Fibroblast of mammary gland (primary cell): ENCODE measurements around the gene HEYL.
A peak's percentile ranks its signal among the peaks of the same experiment; 100 is the strongest.

Experiments used
- DNase-seq: peaks from one replicate; pipeline ENCODE4 v3.0.0-alpha.2; 2010; ENCODE audit warnings: low read depth
- H3K4me3 ChIP-seq: 2 replicates; pipeline ENCODE4 v1.5.1; 2011; ENCODE audit warnings: low read depth, mild to moderate bottlenecking, low read length, moderate library complexity; ENCODE audit not compliant: control insufficient read depth
- CTCF ChIP-seq: conservative IDR thresholded peaks from 2 replicates; pipeline ENCODE4 v1.5.1; 2011; ENCODE audit warnings: low read depth, low read length, inconsistent platforms; ENCODE audit not compliant: control insufficient read depth, insufficient read depth

The HEYL gene

DNA sequence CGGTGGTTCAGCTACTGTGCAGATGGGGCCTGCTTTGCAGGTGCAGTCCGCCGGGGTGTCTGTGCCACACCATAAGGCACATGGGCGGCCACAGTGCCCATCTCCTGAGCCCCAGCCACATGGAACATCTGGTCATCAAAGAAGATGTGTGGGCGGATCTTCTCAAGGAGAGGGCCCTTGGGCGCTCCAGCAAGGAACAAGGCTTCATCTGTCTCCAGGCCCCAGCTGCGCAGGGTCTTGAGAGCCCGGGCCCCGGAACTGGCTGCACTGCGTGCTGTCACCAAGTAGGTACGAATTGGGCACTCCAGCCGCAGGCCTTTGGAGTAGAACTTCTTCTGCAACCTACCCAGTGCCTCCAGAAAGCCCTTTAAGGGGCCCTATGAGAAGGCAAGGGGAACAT, 19.7 kb upstream of the HEYL start:
- TF ChIP-seq CTCF, result no peak
- no peak for DNase-seq
- H3K4me3 ChIP-seq, result no peak overlapping the region

GRCh38 chr1:39657923-39658485, 18.6 kb upstream of the HEYL start:
- H3K4me3 ChIP-seq, result no peak overlapping the region
- peak; percentile 75 for DNase-seq

GRCh38 chr1:39657402-39657801, 18.0 kb upstream of the HEYL start:
- no peak overlapping the region for H3K4me3 ChIP-seq
- peak; percentile 65 for DNase-seq
- TF ChIP-seq CTCF, result no peak

More at GRCh38 chr1:39657923-39658485, 18.6 kb upstream of the HEYL start:
- peak; percentile 80 for TF ChIP-seq CTCF

- no peak for DNase-seq
- H3K4me3 ChIP-seq, result no peak overlapping the region
- TF ChIP-seq CTCF, result no peak
These were observed 16.9 kb upstream of the HEYL start for GRCh38 chr1:39656391-39656790.

DNA sequence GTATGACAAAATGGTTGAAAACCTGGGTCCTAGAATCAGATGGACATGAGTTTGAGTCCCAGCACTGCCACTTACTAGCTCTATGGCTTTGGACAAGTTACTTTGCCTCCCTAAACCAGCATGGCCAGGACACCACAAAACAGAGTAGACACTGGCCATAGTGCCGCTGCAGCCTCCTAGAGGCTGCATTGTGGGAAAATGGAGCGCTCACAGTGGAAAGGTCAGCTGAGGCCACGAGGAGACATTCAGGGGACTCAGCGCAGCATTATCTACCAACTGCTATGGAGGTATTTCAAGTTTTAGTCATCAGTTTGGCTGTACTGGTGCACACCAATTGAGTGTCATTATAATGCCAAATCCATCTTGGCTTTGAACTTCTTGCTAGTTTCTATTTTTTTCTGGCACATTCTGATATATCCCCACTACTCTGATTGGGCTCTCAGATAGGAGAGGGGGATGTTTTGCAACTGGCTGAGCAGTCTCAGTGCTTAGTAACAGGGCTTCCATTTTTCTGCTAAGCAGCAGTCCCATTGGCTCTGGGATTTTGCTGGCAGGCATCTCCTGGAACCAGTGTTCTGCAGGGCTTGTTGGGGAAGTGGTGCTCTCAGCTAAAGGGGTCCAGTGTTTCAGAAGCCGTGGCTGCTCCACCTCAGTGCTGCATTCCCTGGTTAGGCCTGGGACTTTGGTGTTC, 16.3 kb upstream of the HEYL start:
- H3K4me3 ChIP-seq, result no peak overlapping the region
- DNase-seq, result no peak
- TF ChIP-seq CTCF, result no peak

GRCh38 chr1:39654291-39654690, 14.8 kb upstream of the HEYL start:
- no peak for TF ChIP-seq CTCF
- no peak overlapping the region for H3K4me3 ChIP-seq
- DNase-seq, result peak; percentile 71

DNA sequence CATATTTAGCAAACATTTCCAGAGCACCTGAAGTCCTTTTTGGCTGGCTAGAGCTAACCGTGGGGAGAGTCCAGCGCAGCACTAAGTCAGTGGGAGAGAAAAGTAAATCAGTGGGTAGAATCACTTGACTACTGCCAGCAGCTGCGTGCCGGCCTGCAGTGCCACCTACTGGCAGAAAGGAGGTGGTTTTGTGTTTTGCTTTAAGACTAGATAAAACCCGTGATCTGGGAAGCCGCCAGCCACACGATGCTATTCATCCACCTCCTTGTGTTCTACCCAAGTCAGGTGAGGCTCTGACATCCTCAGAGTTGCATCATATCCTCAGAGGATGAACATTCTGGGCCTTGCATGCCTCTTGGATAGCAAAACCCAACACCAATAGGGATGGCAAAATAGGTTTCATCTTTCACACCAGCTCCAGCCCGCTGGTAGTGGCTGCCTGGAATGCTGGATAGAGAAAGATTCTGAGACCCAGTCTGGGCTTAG, 14.1 kb upstream of the HEYL start:
- peak; percentile 83 for DNase-seq
- peak; percentile 88 for TF ChIP-seq CTCF
- H3K4me3 ChIP-seq, result no peak overlapping the region
